GM21786 (cell line): ENCODE data around the gene CDH4.
"Not testable (repeated sequence)": the region's sequence is repeated elsewhere in the genome, so short reads cannot be mapped to it uniquely, and the experiment has no call there.

ENCODE experiments used
- ATAC-seq: cut with Tn5 transposase; IDR thresholded peaks from one replicate; pipeline ENCODE4 v1.9.1; 2021; ENCODE audit not compliant: unreplicated experiment

Gene CDH4

DNA sequence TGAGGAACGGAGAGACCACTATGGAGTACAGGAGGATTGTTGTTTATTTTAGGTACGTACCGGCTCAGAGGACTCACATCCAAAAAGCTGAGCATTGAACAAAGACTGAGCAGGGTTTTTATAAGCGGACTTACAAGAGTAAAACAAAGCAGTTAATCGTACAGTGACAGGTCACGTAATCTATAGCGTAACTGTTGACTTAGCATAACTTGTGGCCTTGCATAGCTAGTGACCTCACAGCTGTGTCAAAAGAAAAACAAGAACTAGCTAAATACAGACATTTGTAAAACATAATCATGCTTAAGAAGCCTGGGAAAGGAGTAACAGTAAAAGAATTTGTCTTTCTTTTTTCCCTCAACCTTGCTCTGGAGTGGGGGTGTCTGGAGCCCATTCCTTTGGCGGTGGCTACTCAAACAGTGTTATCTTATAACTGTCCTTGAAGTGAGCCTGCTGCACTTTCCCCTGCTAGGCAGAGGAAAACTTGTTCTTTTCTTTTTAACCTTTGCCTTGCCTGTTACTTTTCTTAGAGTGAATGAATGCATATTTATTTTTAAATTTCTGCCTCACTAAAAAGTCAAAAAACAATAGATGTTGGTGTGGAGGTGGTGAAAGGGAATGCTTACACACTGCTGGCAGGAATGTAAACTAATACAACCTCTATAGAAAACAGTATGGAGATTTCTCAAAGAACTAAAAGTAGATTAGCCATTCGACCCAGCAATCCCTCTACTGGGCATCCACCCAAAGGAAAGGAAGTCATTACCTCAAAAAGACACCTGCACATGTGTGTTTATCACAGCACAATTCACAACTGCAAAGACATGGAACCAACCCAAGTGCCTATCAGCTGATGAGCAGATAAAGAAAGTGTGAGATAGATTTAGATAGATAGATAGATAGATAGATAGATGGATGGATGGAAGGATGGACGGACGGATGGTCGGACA lies 704.6 kb downstream of the CDH4 start:
- ATAC-seq: no peak

GRCh38 chr20:61957961-61958715 lies 706.1 kb downstream of the CDH4 start:
- ATAC-seq: no peak

- no peak for ATAC-seq
Measured at GRCh38 chr20:61958773-61959700, 707.0 kb downstream of the CDH4 start.

DNA sequence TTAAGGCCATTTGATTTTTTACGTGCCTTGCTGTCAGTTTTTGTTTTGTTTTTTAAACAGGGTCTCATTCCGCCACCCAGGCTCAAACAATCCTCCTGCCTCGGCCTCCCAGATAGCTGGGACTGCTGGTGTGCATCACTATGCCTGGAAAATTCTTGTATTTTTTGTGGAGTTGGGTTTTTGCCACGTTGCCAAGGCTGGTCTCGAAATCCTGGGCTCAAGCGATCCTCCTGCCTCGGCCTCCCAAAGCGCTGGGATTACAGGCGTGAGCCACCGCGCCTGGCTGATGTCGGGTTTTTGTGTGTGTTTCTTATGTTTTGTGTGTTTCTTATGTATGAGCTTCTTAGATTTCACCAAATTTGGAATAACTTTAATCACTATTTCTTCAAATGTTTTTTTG lies 708.8 kb downstream of the CDH4 start:
- ATAC-seq: no peak

- no peak for ATAC-seq
Measured at GRCh38 chr20:61963149-61963548, 711.1 kb downstream of the CDH4 start.

DNA sequence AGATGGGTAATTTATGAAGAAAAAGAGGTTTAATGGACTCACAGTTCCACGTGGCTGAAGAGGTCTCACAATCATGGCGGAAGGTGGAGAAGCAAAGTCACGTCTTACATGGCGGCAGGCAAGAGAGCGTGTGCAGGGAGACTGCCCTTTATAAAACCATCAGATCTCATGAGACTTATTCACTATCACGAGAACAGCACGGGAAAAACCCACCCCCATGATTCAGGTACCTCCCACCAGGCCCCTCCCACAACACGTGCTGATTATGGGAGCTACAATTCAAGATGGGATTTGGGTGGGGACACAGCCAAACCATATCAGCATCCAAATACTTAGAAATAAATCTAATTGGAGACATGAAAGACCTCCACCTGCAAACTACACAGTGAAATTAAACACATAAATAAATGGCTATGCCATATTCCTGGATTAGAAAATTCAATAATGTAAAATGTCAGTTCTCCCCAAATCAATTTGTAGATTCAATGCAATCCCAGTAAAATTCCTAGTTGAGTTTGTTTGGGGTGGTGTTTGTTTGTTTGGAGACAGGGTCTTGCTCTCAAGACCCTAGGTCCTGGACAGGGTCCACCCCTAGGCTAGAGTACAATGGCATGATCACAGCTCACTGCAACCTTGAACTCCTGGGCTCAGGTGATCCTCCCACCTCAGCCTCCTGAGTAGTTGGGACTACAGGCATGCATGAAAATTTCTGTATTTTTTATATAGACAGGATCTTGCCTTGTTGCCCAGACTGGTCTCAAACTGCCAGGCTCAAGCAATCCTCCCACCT lies 712.0 kb downstream of the CDH4 start:
- ATAC-seq: no peak

DNA sequence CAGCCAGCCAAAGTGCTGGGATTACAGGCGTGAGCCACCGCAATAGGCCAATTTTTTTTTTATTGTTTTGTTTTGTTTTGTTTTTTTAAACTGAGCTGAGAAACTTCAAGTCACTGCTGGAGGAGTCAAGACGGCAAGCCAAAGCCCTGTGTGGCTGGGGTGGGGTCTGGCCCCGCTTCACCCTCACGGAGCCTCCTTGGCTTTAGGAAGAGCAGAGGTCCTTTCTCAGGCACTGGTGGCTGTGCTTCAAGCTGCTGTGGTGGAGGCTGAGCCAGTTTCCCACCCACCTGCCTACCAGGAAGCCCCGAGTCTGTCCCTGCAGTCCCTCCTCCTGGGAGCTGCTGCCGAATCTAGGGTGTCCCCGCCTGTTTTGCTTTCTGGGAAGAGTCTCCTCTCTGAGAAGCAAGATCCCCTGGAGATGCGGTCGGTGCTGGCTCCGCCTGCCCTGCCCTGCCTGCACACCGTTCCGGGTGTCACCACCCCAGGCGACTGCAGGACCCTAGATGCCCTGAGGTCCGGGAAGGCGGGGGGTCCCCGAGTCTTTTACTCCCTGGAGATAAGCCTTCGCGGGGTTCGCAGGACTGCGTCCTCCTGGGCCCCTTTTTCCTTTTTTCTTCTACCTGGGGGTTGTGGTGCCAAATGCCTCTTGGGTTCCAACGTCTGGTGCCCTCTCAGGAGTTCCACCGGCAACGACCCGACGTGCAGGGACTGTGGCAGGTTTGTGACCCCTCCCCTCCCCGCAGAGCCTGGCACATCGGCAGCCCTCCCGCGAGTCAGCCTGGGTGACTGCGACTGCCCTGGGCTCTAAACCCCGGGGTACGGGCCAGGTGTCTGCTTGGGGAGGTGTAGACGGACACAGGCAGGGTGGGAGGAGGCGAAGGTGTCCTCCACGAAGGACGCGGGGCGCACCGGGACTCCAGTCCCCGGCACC lies 712.9 kb downstream of the CDH4 start:
- no peak for ATAC-seq

GRCh38 chr20:61965606-61966491 lies 713.8 kb downstream of the CDH4 start:
- no peak for ATAC-seq

DNA sequence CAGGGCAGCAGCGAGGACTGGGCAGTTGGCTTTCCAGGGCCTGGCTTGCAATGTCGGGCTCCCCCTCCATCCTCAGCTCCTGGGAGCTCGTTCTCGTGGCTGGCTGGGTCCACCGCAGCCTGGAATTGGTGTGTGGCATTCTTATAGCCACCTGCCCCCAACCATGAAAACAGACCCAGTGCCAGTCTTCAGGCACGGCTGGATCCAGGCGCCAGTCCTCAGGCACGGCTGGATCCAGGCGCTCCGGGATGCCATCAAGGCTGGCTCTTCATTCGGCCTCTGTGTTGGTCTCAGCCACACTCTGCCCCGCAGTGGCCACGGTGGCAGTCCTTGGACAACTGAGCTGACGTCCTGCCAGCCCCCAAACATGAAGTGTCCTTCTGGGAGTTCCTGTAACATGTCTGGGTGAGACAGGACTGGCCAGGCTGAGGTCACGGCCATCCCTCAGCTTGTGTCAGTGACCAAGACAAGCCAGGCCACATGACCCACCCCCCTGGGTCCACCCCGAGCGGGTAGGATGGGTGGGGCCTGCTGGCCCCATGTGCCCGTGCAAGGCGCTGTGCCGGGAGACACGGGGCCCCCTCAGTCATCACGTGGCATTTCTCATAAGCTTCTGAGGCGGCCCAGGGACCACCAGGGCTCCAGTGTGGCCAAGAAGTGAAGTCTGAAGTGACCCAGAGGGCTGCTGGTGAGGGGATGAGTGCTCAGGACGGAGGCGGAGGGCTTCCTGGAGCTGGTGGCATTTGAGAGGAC lies 714.6 kb downstream of the CDH4 start:
- no peak for ATAC-seq

- no peak for ATAC-seq
Measured at GRCh38 chr20:61967300-61967699, 715.2 kb downstream of the CDH4 start.

- ATAC-seq: no peak
Measured at GRCh38 chr20:61968036-61968810, 716.2 kb downstream of the CDH4 start.

DNA sequence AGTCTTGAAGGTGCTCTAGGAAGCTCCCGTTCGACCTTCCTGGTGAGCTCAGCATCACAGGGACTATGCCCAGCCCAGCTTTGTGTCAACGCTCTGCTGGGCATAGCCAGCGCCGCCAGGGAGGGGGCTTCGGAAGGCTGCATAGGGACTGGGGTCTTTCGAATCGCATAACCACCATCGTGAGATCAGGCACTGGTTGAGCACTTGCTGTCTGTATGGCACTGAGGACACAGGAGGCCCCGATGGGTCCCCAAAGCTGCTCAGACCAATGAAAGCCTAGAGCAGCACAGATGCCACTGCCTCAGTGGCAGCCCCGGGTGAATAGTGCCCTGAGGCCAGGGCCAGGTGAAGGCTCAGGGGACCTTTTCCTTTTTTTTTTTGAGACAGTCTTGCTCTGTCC lies 716.9 kb downstream of the CDH4 start:
- no peak for ATAC-seq

DNA sequence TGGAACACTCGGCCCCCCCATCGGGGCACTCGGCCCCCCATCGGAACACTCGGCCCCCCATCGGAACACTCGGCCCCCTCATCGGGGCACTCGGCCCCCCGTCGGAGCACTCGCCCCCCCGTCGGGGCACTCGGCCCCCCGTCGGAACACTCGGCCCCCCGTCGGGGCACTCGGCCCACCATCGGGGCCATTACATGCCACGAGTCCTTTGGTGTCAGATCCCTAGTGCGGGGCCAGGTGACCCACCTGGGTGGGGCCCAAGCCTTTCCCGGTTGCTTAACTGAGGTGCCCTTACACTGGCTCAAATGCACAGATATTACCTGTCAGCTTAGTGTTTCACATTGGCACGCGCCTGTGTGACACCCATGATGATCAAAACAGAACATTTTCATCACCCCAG lies 717.7 kb downstream of the CDH4 start:
- no peak for ATAC-seq

DNA sequence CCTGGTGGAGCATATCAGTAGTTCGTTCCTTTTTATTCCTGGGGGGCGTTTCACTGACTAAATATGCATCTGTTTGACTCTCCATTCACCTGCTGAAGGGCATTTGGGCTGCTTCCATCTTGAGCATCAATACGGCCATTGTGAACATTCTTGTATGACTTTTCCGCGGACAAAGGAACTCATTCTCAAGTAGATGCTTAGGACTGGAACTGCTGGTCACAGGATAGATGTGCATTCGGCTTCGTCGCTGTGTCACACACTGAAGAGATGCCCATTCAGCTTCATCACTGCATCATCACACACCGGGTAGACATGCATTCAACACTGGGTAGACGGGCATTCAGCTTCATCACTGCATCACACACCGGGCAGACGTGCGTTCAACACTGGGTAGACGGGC lies 718.3 kb downstream of the CDH4 start:
- no peak for ATAC-seq

DNA sequence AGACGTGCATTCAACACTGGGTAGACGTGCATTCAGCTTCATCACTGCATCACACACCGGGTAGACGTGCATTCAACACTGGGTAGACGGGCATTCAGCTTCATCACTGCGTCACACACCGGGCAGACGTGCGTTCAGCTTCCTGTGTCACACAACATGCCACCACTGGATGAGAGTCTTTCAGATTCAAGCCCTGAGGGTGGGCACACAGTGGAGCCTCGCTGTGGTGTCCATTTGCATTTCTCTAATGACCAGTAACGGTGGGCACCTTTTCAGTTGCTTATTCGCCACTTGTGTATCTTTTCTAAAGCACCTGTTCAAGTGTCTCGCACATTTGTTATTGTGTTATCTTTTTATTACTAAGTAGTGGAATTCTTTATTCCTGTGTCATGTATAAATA lies 719.5 kb downstream of the CDH4 start:
- not testable (repeated sequence) for ATAC-seq

DNA sequence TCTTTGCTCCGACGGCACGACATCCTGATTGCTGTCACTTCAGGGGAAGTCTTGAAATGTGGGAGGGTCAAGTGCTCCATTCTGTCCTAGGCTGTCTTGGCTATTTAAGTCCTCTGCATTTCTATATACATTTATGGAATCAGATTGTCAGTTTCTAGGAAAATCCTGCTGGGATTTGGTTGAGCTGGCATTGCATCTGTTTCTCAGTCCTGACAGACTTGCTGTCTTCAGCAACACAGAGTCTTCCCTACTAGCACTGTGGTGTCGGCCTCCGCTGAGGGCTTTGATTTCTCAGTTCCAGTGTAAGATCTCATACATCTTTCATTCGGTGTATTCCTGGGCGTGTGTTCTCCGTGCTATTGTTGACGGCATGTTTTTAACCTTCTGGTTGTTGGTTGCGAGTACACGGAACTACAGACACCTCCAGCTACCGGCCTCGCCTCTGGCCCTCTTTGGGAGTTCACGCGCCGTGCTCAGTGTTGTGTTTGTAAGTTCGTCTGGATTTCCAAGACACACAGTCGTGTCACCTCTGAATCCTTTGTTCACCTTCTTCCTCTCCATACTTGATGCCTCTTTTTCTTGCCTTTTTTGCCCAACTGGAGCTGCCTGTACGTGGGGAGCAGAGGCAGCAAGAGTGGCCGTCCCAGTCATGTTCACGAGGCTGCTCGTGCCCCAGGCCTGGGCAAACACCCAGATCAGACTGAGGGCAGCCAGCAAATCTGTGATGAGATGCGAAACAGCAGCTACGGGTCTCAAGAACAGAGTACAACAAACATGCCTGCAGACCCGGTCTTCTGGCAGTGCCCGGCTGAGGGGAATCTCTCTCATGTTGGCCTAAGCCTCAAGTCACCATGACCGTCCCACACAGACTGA lies 720.8 kb downstream of the CDH4 start:
- ATAC-seq: no peak
